Measurements from ENCODE around the gene AHDC1. TPM values are rescaled to one million over a fixed set of nuclear protein-coding genes. Genes with fewer than 3 reads are reported as not detected.

Gene AHDC1
- total and polyA plus RNA-seq, 5 donors from 2014 or later = 0.07 to 26.2 (median 0.71) TPM

DNA sequence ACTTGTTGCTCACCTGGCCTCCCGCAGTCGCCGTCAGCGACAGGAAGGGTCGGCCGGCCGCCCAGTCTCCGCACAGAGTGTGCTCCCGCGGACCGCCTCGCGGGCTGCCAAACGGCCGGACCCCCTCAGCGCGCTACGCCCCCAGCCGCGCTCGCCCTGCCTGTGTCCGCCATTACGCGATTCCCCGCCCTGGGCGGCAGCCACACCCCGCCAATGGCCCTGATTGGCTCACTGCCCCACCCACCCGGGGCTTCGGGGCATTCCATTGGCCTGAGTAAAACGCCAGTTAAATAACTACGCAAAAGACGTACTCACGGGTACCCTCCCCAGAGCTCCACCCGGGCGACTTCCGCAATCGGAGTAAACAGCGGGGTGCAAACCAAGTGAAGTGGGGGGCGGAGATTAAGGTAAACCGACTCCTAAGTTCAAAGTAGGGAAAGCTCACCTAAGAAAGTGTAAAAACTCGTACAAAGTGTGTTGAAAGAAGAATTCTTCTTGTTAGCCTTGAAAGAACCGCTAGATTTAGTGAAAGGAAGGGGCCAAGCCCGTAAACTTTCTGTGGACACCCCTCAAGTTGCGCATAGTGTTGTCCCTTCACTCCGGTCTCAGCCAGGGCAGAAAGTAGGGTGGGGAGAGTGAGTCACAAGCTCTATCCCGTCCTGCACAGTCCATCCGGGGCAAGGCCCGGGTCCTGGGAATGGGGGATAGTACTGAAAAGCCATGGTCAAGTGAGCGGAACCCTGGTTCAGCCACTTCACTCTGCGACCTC lies 113.8 kb downstream of the AHDC1 start, which contains the start of gene WASF2:
Gene WASF2, minus strand, starts transcription at position 195 of the 769 bp plus-strand sequence. CDS start 61,277 bp downstream, outside the sequence.
- Mint-ChIP-seq H3K9me3 (peaks cover 0 to 1% (median 0%) of the 10 kb centered on the region in 7 donors), H3K4me1 (peaks cover 16 to 54% (median 30%) of the 10 kb centered on the region in 4 donors), H3K36me3 (peaks cover under 1% of the 10 kb centered on the region), H3K27ac (peak within 1 kb of the TSS; percentile 97 to 100 (median 99)), H3K27me3 (peaks cover 17% of the 10 kb centered on the region), H3K4me3 (peak within 1 kb of the TSS; percentile 98 to 99 (median 98))
- Histone ChIP-seq H3K9me3 (ENCODE audit: control insufficient read depth in 2 of 2, low read length in 2 of 2) (no peaks in the 10 kb centered on the region), H3K36me3 (ENCODE audit: control insufficient read depth, insufficient read depth, low read length) (no peaks in the 10 kb centered on the region), H3K4me3 (ENCODE audit: low read depth, low read length) (peak within 1 kb of the TSS; percentile 99), H3K4me1 (ENCODE audit: control insufficient read depth, insufficient read depth, low read length, poor library complexity, severe bottlenecking) (peaks cover 26% of the 10 kb centered on the region), H3K27me3 (ENCODE audit: control insufficient read depth, insufficient read depth, low read length) (no peaks in the 10 kb centered on the region), H3K27ac (ENCODE audit: insufficient read depth, low read length, poor library complexity, severe bottlenecking) (peak within 1 kb of the TSS; percentile 83)
- DNase-seq (peak; percentile 97 to 99 (median 98)), ATAC-seq (ENCODE audit: low read depth in 2 of 2) (peak; percentile 97 to 98)

DNA sequence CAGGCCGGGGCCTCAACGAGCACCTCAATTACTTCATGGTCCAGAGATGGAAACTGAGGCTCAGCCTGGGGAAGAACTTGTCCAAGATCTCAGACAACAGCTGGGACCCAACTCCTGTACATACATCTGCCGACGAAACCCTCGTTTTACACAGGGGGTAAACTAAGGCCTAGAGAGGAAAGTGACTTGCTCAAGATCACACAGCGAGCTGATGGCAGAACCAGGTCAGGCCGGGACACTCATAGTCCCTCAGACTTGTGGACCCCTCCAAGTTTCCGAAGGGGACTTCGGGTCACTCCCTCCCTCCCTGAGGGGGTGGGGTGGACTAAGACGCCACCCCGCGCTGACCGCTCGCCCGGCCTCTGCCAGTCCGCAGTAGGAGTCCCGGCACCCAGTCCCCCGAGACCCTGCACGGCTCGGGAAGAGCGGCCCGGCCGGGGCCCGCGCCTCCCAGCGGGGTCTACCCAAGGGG lies 114.4 kb downstream of the AHDC1 start:
- H3K36me3 Mint-ChIP-seq = peaks cover 2% of the 10 kb centered on the region
- DNase-seq (peak in 2 of 3 donors; percentile 58 to 59), ATAC-seq (ENCODE audit: low read depth in 2 of 2) (peak in 1 of 2 donors; percentile 6)
- peaks cover 17% of the 10 kb centered on the region for H3K27me3 Mint-ChIP-seq
- H3K9me3 ChIP-seq (ENCODE audit: control insufficient read depth in 2 of 2, low read length in 2 of 2) = no peaks in the 10 kb centered on the region
- peaks cover 0 to 1% (median 0%) of the 10 kb centered on the region in 7 donors for H3K9me3 Mint-ChIP-seq
- H3K4me3 Mint-ChIP-seq = peak overlapping the region; percentile 98 to 99 (median 98)
- no peaks in the 10 kb centered on the region for H3K36me3 ChIP-seq (ENCODE audit: control insufficient read depth, insufficient read depth, low read length)
- H3K27ac Mint-ChIP-seq = peak overlapping the region; percentile 34 to 97 (median 96)
- H3K4me1 ChIP-seq (ENCODE audit: control insufficient read depth, insufficient read depth, low read length, poor library complexity, severe bottlenecking) = peaks cover 26% of the 10 kb centered on the region
- H3K27ac ChIP-seq (ENCODE audit: insufficient read depth, low read length, poor library complexity, severe bottlenecking) = peak overlapping the region; percentile 83
- peak overlapping the region; percentile 99 for H3K4me3 ChIP-seq (ENCODE audit: low read depth, low read length)
- H3K27me3 ChIP-seq (ENCODE audit: control insufficient read depth, insufficient read depth, low read length) = no peaks in the 10 kb centered on the region
- peaks cover 16 to 61% (median 34%) of the 10 kb centered on the region in 4 donors for H3K4me1 Mint-ChIP-seq

DNA sequence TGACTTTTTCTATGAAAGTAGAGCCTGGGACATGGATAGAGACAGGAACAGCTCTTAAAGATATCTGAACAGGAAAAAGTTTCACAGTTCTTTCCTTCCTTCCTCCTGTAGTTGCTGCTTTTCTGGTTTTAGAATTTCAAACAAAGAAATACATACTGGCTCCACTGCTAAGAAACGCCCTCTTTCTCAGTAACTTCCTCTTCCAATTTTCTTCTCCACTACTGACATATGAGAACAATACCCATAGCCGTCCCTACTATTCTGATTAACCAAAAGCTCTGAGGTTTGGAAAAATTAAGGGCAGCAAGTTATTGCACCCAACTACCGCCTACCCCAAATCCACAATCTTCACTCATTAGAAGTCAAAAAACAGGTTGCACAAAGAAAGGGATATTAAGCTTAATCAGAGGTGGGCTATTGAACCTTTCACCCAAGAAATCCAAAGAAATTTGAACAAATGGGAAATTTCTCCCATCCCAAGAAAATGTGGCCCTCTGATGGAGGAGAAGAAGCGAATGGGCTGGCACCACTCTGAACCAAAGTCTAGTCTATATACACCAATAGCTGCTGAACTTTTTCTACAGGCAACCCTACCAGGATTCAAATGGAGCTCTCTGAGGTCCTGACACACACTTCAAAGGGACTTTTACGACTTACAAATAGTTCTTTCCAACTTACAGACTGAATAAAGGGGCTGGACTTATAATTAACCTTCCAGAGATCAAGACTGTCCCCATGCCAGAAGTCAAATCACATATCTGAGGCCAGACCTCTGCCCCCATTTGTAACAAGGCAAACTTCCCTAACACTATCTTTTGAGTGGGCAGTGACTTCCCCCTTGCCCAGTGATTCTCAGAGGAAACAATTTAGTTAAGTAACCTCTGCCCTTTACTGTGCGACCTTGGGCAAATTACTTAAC lies 115.7 kb downstream of the AHDC1 start:
- H3K9me3 Mint-ChIP-seq = peaks cover 0 to 1% (median 0%) of the 10 kb centered on the region in 7 donors
- DNase-seq = peak in 2 of 3 donors; percentile 27 to 44
- Histone ChIP-seq H3K4me1 (ENCODE audit: control insufficient read depth, insufficient read depth, low read length, poor library complexity, severe bottlenecking) (peaks cover 38% of the 10 kb centered on the region), H3K4me3 (ENCODE audit: low read depth, low read length) (peak overlapping the region; percentile 99), H3K9me3 (ENCODE audit: control insufficient read depth in 2 of 2, low read length in 2 of 2) (no peaks in the 10 kb centered on the region), H3K36me3 (ENCODE audit: control insufficient read depth, insufficient read depth, low read length) (peaks cover 2% of the 10 kb centered on the region), H3K27me3 (ENCODE audit: control insufficient read depth, insufficient read depth, low read length) (no peaks in the 10 kb centered on the region), H3K27ac (ENCODE audit: insufficient read depth, low read length, poor library complexity, severe bottlenecking) (peak overlapping the region; percentile 83)
- peaks cover 16 to 69% (median 44%) of the 10 kb centered on the region in 4 donors for H3K4me1 Mint-ChIP-seq
- peaks cover 2% of the 10 kb centered on the region for H3K36me3 Mint-ChIP-seq
- peak overlapping the region; percentile 98 to 99 (median 98) for H3K4me3 Mint-ChIP-seq
- no peak for ATAC-seq (ENCODE audit: low read depth in 2 of 2)
- peak overlapping the region; percentile 89 to 97 (median 96) for H3K27ac Mint-ChIP-seq
- H3K27me3 Mint-ChIP-seq = peaks cover 17% of the 10 kb centered on the region

DNA sequence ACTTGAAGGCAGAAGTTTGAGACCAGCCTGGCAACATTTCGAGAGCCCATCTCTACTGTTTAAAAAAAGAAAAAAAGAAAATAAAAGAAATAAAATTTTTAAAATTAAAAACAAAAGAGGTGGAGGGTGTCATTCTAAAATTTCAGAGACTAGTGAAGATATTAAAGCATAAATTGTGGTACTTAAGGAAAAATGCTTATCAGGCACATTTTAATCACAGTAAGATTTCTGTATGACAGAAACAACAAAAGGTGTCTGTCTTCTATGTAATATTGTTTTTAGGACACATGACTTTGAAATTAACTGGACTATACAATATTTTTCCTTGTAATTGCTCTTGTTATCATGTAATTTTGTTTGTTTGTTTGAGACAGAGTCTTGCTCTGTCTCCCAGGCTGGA lies 118.6 kb downstream of the AHDC1 start:
- H3K4me1 Mint-ChIP-seq = peaks cover 24 to 79% (median 57%) of the 10 kb centered on the region in 4 donors
- peaks cover 0 to 1% (median 0%) of the 10 kb centered on the region in 7 donors for H3K9me3 Mint-ChIP-seq
- H3K4me1 ChIP-seq (ENCODE audit: control insufficient read depth, insufficient read depth, low read length, poor library complexity, severe bottlenecking) = peaks cover 43% of the 10 kb centered on the region
- H3K4me3 Mint-ChIP-seq = peak overlapping the region in 1 of 4 donors; percentile 48
- H3K4me3 ChIP-seq (ENCODE audit: low read depth, low read length) = no peak overlapping the region
- peaks cover 6% of the 10 kb centered on the region for H3K36me3 Mint-ChIP-seq
- H3K27me3 Mint-ChIP-seq = peaks cover 10% of the 10 kb centered on the region
- H3K27ac ChIP-seq (ENCODE audit: insufficient read depth, low read length, poor library complexity, severe bottlenecking) = no peak overlapping the region
- no peak for ATAC-seq (ENCODE audit: low read depth in 2 of 2)
- no peak overlapping the region for H3K27ac Mint-ChIP-seq
- H3K9me3 ChIP-seq (ENCODE audit: control insufficient read depth in 2 of 2, low read length in 2 of 2) = no peaks in the 10 kb centered on the region
- no peak for DNase-seq
- no peaks in the 10 kb centered on the region for H3K27me3 ChIP-seq (ENCODE audit: control insufficient read depth, insufficient read depth, low read length)
- H3K36me3 ChIP-seq (ENCODE audit: control insufficient read depth, insufficient read depth, low read length) = peaks cover 2% of the 10 kb centered on the region

Other genes starting within 250 kb of the AHDC1 start
- gene MAP3K6, start 237.2 kb downstream of the AHDC1 start, total RNA-seq = 4.5 TPM
- gene MAP3K6, start 237.2 kb downstream of the AHDC1 start, polyA plus RNA-seq = 1 to 10 TPM; 3.8 to 8.3 (median 6.2) TPM
- gene FCN3, start 229.3 kb downstream of the AHDC1 start, total RNA-seq = not detected
- not detected for gene FCN3, start 229.3 kb downstream of the AHDC1 start, polyA plus RNA-seq
- not detected for gene CD164L2, start 220.8 kb downstream of the AHDC1 start, total RNA-seq
- gene CD164L2, start 220.8 kb downstream of the AHDC1 start, polyA plus RNA-seq = not detected
- 0.47 TPM for gene GPR3, start 211.5 kb downstream of the AHDC1 start, total RNA-seq
- gene GPR3, start 211.5 kb downstream of the AHDC1 start, polyA plus RNA-seq = under 1 TPM in 2 of 4 donors, not detected in 2; 0.07 to 0.21 TPM
- 175 TPM for gene WASF2, start 114.0 kb downstream of the AHDC1 start, total RNA-seq
- 10 to 100 TPM; 55.3 to 85.3 (median 61.8) TPM for gene WASF2, start 114.0 kb downstream of the AHDC1 start, polyA plus RNA-seq
- gene FGR, start 31.0 kb upstream of the AHDC1 start, total RNA-seq = 0.15 TPM
- under 1 TPM; 0.20 to 0.87 (median 0.33) TPM for gene FGR, start 31.0 kb upstream of the AHDC1 start, polyA plus RNA-seq
- 49.7 TPM for gene IFI6, start 68.0 kb upstream of the AHDC1 start, total RNA-seq
- gene IFI6, start 68.0 kb upstream of the AHDC1 start, polyA plus RNA-seq = 100 to 1,000 TPM; 152 to 199 (median 181) TPM
- gene FAM76A, start 121.8 kb upstream of the AHDC1 start, total RNA-seq = 18.7 TPM
- gene FAM76A, start 121.8 kb upstream of the AHDC1 start, polyA plus RNA-seq = 10 to 100 TPM in 2 of 4 donors, 1 to 10 TPM in 2; 6.9 to 15.5 (median 9.3) TPM
- 26.8 TPM for gene STX12, start 169.1 kb upstream of the AHDC1 start, total RNA-seq
- 10 to 100 TPM; 10.2 to 13.8 (median 12.3) TPM for gene STX12, start 169.1 kb upstream of the AHDC1 start, polyA plus RNA-seq
- 23.3 TPM for gene PPP1R8, start 226.6 kb upstream of the AHDC1 start, total RNA-seq
- 10 to 100 TPM; 40.9 to 45.5 (median 42.3) TPM for gene PPP1R8, start 226.6 kb upstream of the AHDC1 start, polyA plus RNA-seq

Data from CD4-positive, CD25-positive, alpha-beta regulatory T cell (primary cell).